ENCODE results near the gene RETREG1. TPM values are rescaled to one million over a fixed set of nuclear protein-coding genes. Genes with fewer than 3 reads are reported as not detected.

Gene RETREG1
- total RNA-seq, 1 experiment from 2014 or later: 5.1 TPM

DNA sequence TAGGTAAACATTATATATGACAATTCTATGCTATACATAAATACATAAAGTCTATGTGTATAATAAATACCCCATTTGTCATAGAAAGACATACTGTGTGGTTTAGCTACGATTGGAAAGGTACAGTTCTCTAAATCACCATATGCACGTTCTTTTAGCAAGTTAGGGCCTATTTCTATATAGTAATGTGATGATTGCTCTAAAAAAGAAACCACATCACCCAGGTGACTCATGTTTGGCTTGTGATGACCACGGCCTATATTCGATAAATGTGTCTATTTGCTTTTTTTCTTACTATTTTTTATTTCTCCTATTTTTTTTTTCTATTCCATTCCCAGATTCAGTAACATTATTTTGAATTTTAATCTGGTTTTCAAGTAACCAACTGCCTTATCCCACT, 34.7 kb downstream of the RETREG1 start:
- no peak for TF ChIP-seq EZH2 (IDR thresholded peaks at IDR 0.05; ENCODE audit: borderline replicate concordance, low read depth, low read length, poor library complexity, severe bottlenecking)
- TF ChIP-seq, protein P1, sequence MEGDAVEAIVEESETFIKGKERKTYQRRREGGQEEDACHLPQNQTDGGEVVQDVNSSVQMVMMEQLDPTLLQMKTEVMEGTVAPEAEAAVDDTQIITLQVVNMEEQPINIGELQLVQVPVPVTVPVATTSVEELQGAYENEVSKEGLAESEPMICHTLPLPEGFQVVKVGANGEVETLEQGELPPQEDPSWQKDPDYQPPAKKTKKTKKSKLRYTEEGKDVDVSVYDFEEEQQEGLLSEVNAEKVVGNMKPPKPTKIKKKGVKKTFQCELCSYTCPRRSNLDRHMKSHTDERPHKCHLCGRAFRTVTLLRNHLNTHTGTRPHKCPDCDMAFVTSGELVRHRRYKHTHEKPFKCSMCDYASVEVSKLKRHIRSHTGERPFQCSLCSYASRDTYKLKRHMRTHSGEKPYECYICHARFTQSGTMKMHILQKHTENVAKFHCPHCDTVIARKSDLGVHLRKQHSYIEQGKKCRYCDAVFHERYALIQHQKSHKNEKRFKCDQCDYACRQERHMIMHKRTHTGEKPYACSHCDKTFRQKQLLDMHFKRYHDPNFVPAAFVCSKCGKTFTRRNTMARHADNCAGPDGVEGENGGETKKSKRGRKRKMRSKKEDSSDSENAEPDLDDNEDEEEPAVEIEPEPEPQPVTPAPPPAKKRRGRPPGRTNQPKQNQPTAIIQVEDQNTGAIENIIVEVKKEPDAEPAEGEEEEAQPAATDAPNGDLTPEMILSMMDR (conservative IDR thresholded peaks at IDR 0.05; ENCODE audit: low read depth, low read length): no peak
- Histone ChIP-seq H3K4me3 (ENCODE audit: low read depth, low read length, poor library complexity, severe bottlenecking) (no peak overlapping the region), H3K27me3 (replicated peaks; ENCODE audit: insufficient read depth, low read depth, low read length, poor library complexity) (no peaks in the 10 kb centered on the region), H3K27ac (ENCODE audit: low read depth, low read length, poor library complexity, severe bottlenecking) (no peak overlapping the region), H3K4me1 (ENCODE audit: insufficient read depth, low read length, poor library complexity, severe bottlenecking) (no peaks in the 10 kb centered on the region), H3K9me3 (ENCODE audit: low read depth, low read length, poor library complexity, severe bottlenecking) (no peaks in the 10 kb centered on the region), H3K36me3 (ENCODE audit: insufficient read depth, low read length, poor library complexity, severe bottlenecking) (no peaks in the 10 kb centered on the region)
- intact Hi-C loops (cut with micrococcal nuclease; ENCODE audit: unreplicated experiment): no loop called here
- BruUV-seq (replicated peaks): no TSS peak
- ChIA-PET CTCF (no interaction called here), POLR2A (ENCODE audit: low non-redundant PET) (no interaction called here)
- DNase-seq (ENCODE audit: low spot score): no peak

DNA sequence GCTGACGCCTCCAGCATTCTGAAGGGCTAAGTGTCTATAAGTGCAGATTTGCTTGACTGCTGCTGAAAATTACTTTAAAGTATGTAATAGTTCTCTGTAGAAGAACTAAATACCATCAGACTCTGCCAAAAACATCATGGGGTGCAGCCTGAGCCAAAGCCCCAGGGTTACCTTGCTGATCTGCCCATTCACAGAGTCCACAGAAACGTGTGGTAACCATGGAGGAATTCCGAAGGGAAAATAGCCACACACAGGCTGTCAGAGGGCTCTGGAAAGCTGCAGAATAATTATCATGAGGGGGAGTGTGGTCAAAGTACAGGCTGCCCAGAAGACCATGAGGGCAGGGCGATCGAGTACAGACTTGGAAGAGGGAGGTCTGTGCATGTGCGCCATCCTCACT, 36.4 kb downstream of the RETREG1 start:
- Histone ChIP-seq H3K27ac (ENCODE audit: low read depth, low read length, poor library complexity, severe bottlenecking) (no peak overlapping the region), H3K36me3 (ENCODE audit: insufficient read depth, low read length, poor library complexity, severe bottlenecking) (no peaks in the 10 kb centered on the region), H3K27me3 (replicated peaks; ENCODE audit: insufficient read depth, low read depth, low read length, poor library complexity) (no peaks in the 10 kb centered on the region), H3K4me1 (ENCODE audit: insufficient read depth, low read length, poor library complexity, severe bottlenecking) (no peaks in the 10 kb centered on the region), H3K4me3 (ENCODE audit: low read depth, low read length, poor library complexity, severe bottlenecking) (no peak overlapping the region), H3K9me3 (ENCODE audit: low read depth, low read length, poor library complexity, severe bottlenecking) (no peaks in the 10 kb centered on the region)
- ChIA-PET POLR2A (ENCODE audit: low non-redundant PET) (no interaction called here), CTCF (no interaction called here)
- intact Hi-C loops (cut with micrococcal nuclease; ENCODE audit: unreplicated experiment): no loop called here
- no TSS peak for BruUV-seq (replicated peaks)
- DNase-seq (ENCODE audit: low spot score): no peak
- TF ChIP-seq EZH2 (IDR thresholded peaks at IDR 0.05; ENCODE audit: borderline replicate concordance, low read depth, low read length, poor library complexity, severe bottlenecking): no peak
- TF ChIP-seq, protein P1 (conservative IDR thresholded peaks at IDR 0.05; ENCODE audit: low read depth, low read length): no peak

DNA sequence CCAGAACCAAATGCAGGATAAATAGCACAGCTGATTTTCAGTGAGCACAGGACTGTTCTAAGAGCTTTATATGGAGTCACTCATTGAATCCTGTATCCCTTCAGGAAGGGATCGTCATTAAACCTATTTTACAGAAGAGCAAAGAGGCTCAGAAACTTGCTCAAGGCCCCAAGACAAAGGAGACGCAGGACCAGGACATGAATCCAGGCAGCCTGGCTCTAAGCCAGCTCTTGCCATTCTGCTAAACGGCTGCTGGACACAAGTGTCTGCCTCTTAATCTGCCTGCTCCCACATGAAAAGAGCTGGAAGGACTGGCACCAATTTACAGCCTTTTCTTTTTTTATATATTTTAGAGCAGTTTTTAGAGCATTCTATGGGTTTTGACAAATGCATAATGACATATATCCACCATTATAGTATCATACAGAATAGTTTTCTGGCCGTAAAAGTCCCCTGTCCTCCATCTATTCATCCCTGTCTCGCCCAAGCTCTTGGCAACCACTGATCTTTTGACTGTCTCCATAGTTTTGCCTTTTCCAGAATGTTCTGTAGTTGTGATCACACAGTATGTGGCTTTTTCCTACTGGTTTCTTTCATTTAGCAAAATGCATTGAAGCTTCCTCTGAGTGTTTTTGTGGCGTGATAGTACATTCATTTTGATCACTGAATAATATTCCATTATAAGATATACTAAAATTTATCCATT, 37.5 kb downstream of the RETREG1 start:
- intact Hi-C loops (cut with micrococcal nuclease; ENCODE audit: unreplicated experiment): no loop called here
- no peak for DNase-seq (ENCODE audit: low spot score)
- Histone ChIP-seq H3K4me3 (ENCODE audit: low read depth, low read length, poor library complexity, severe bottlenecking) (no peak overlapping the region), H3K27ac (ENCODE audit: low read depth, low read length, poor library complexity, severe bottlenecking) (no peak overlapping the region), H3K9me3 (ENCODE audit: low read depth, low read length, poor library complexity, severe bottlenecking) (no peaks in the 10 kb centered on the region), H3K36me3 (ENCODE audit: insufficient read depth, low read length, poor library complexity, severe bottlenecking) (no peaks in the 10 kb centered on the region), H3K27me3 (replicated peaks; ENCODE audit: insufficient read depth, low read depth, low read length, poor library complexity) (no peaks in the 10 kb centered on the region), H3K4me1 (ENCODE audit: insufficient read depth, low read length, poor library complexity, severe bottlenecking) (no peaks in the 10 kb centered on the region)
- BruUV-seq (replicated peaks): no TSS peak
- CTCF ChIA-PET: no interaction called here
- no peak for TF ChIP-seq EZH2 (IDR thresholded peaks at IDR 0.05; ENCODE audit: borderline replicate concordance, low read depth, low read length, poor library complexity, severe bottlenecking)
- TF ChIP-seq, protein P1 (conservative IDR thresholded peaks at IDR 0.05; ENCODE audit: low read depth, low read length): no peak
- POLR2A ChIA-PET (ENCODE audit: low non-redundant PET): no interaction called here
